Hepatocyte (in vitro differentiated cells): ENCODE measurements around the gene KCNA2.

Source experiments
- CTCF ChIP-seq: fragments of 200-600 bp; sonication (generic); IDR thresholded peaks from 2 replicates; pipeline ENCODE4 v1.5.1; 2016; ENCODE audit warnings: antibody characterized with exemption, mild to moderate bottlenecking; ENCODE audit not compliant: poor library complexity
- EZH2phosphoT487 ChIP-seq: fragments of 200-600 bp; sonication (generic); IDR thresholded peaks from one replicate; pipeline ENCODE4 v1.6.1; 2018; ENCODE audit warnings: antibody characterized with exemption, mild to moderate bottlenecking, low read depth, moderate library complexity; ENCODE audit not compliant: unreplicated experiment, severe bottlenecking

DNA sequence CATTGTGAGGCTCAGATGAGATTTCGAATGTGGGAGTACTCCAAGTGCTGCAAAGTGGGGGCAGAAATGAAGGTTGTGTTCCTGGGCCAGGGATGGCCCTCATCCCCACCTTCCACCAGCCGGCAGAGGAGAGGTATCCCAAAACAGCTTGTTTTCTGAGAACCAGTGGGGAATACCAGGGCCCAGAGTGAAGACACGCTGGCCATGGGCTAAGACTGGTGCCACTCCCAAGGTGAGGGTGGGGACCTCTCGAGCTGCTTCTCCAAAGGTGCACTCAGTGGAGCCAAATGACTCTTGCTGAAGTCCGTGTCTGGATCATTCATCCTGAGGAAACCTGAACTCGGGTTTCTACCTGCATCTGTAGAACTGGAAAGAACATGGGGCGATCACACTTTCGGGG lies 22.1 kb downstream of the KCNA2 start:
- TF ChIP-seq CTCF (no peak), EZH2phosphoT487 (no peak)
